SK-N-MC (cell line): ENCODE data around the gene BSPRY.

ENCODE experiments used
- EZH2 ChIP-seq: fragments of 200-600 bp; sonication (generic); IDR thresholded peaks from one replicate; pipeline ENCODE4 v1.6.1; 2017; ENCODE audit warnings: antibody characterized with exemption
- POLR2AphosphoS5 ChIP-seq: IDR thresholded peaks from 2 replicates; pipeline ENCODE4 v1.6.1; 2012; ENCODE audit warnings: mild to moderate bottlenecking, low read depth, low read length, borderline replicate concordance

- TF ChIP-seq POLR2AphosphoS5 (no peak), EZH2 (no peak)
Measured at GRCh38 chr9:113416149-113416721, 66.9 kb downstream of the BSPRY start.
